Measurements from ENCODE around the gene HDAC9.

Gene HDAC9

DNA sequence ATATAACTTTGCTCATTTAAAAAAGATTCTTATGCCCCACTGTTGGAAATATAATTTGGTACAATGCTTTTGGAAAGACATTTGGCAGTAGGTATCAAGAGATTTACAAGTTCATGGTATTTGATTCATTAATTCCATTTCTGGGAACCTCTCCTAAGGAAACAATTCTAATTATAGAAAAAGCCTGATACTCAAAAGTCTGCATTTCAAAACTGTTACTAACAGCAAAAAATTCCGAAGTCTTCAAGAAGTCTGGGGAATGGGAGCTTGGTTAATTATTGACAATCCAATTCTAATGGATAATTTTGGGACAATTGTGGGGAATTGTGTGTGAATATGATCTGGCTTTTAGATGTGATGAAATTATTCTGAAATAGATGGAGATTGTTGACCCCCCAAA, 59.6 kb downstream of the HDAC9 start:
- TF ChIP-seq, protein P1, sequence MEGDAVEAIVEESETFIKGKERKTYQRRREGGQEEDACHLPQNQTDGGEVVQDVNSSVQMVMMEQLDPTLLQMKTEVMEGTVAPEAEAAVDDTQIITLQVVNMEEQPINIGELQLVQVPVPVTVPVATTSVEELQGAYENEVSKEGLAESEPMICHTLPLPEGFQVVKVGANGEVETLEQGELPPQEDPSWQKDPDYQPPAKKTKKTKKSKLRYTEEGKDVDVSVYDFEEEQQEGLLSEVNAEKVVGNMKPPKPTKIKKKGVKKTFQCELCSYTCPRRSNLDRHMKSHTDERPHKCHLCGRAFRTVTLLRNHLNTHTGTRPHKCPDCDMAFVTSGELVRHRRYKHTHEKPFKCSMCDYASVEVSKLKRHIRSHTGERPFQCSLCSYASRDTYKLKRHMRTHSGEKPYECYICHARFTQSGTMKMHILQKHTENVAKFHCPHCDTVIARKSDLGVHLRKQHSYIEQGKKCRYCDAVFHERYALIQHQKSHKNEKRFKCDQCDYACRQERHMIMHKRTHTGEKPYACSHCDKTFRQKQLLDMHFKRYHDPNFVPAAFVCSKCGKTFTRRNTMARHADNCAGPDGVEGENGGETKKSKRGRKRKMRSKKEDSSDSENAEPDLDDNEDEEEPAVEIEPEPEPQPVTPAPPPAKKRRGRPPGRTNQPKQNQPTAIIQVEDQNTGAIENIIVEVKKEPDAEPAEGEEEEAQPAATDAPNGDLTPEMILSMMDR (IDR thresholded peaks at IDR 0.05; ENCODE audit: insufficient read depth, low read length, poor library complexity, severe bottlenecking): no peak
- no peak for DNase-seq (ENCODE audit: extremely low read depth, insufficient read length)
- Histone ChIP-seq H3K27me3 (replicated peaks; ENCODE audit: control insufficient read depth, insufficient read depth, low read length) (no peaks in the 10 kb centered on the region), H3K4me3 (replicated peaks; ENCODE audit: low read depth, low read length) (no peak overlapping the region), H3K36me3 (ENCODE audit: control insufficient read depth, insufficient read depth, low read length) (no peaks in the 10 kb centered on the region)

DNA sequence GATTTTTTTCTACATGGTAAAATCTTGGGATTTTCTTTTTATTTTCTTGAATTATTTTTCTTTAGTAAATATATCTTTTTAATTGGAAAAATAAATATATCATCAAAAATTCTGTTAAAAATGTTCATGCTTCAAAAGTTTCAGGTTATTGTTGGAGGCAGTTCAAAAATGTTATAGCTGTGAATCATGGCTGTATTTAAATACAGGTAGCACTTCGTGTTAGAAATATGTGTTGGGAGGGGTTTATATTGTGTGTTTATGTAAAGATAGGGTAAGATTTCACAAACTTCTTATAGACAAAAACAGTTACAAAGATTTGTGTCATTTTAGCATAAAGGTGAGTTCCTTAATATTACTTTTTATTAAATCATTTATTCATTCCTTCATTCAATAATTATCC, 60.4 kb downstream of the HDAC9 start:
- TF ChIP-seq, protein P1 (IDR thresholded peaks at IDR 0.05; ENCODE audit: insufficient read depth, low read length, poor library complexity, severe bottlenecking): no peak

DNA sequence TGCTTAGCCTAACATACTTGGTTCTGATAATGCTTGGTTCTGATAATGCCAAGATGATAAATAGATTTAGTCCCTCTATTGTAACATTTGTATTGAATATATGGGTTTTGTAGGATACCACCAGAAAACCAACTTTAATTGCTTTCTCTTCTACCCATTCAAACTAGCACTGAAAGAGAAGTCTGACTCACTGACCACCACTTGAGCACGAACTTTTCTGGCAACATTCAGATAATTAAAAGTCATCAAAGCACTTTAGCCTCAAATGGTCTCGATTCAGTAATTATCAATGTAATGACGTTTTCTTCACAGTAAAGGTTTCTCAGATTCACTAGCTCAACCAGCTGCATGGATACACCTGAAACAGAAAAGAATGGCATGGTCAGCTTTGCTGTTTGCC, 63.0 kb downstream of the HDAC9 start:
- peak; percentile 61 for DNase-seq (ENCODE audit: extremely low read depth, insufficient read length)

More for the DNA sequence above, 60.4 kb downstream of the HDAC9 start:
- Histone ChIP-seq H3K4me3 (replicated peaks; ENCODE audit: low read depth, low read length) (no peak overlapping the region), H3K27me3 (replicated peaks; ENCODE audit: control insufficient read depth, insufficient read depth, low read length) (no peaks in the 10 kb centered on the region), H3K36me3 (ENCODE audit: control insufficient read depth, insufficient read depth, low read length) (no peaks in the 10 kb centered on the region)
- no peak for DNase-seq (ENCODE audit: extremely low read depth, insufficient read length)

DNA sequence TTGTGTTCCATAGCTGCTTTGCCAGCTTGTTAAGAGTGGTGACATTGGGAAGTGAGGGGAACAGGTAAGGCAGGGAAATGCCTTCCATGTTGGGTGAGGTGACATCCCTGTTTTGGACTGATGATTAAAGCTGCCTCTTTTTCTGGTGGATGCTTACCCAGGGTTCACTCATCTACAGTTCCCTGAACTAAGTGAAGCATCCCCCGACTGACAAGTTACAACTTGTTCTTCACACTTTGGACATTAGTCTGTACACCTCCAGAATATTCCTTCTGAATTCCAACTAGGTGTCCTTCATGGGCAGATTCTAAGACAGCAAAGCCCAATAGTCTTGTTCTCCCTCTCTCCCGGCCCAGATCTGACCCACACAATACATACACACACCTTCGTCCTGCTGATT, 63.4 kb downstream of the HDAC9 start:
- Histone ChIP-seq H3K4me3 (replicated peaks; ENCODE audit: low read depth, low read length) (no peak overlapping the region), H3K36me3 (ENCODE audit: control insufficient read depth, insufficient read depth, low read length) (no peaks in the 10 kb centered on the region), H3K27me3 (replicated peaks; ENCODE audit: control insufficient read depth, insufficient read depth, low read length) (no peaks in the 10 kb centered on the region)
- DNase-seq (ENCODE audit: extremely low read depth, insufficient read length): no peak
- TF ChIP-seq, protein P1 (IDR thresholded peaks at IDR 0.05; ENCODE audit: insufficient read depth, low read length, poor library complexity, severe bottlenecking): no peak

More for the DNA sequence above, 63.0 kb downstream of the HDAC9 start:
- TF ChIP-seq, protein P1 (IDR thresholded peaks at IDR 0.05; ENCODE audit: insufficient read depth, low read length, poor library complexity, severe bottlenecking): no peak
- H3K4me3 ChIP-seq (replicated peaks; ENCODE audit: low read depth, low read length): no peak overlapping the region
- H3K36me3 ChIP-seq (ENCODE audit: control insufficient read depth, insufficient read depth, low read length): no peaks in the 10 kb centered on the region
- H3K27me3 ChIP-seq (replicated peaks; ENCODE audit: control insufficient read depth, insufficient read depth, low read length): no peaks in the 10 kb centered on the region

DNA sequence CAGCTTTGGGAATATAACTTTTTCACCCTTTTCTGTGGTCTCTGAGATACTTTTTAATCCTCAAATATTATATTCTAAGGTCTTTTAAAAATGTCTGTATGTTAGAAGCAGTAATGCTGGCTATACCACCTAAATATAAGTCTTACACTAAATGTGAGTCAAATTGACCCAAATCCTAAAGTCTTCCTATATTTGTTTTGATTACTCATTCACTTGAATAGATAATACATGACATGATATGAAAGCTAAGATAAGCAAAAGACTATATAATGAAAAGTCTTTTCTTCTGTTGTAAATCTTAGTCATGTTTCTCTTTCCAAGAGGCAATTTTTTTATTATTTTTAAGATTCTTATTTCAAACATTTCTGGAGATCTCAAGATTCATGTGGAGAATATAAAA, 64.2 kb downstream of the HDAC9 start:
- Histone ChIP-seq H3K27me3 (replicated peaks; ENCODE audit: control insufficient read depth, insufficient read depth, low read length) (no peaks in the 10 kb centered on the region), H3K36me3 (ENCODE audit: control insufficient read depth, insufficient read depth, low read length) (no peaks in the 10 kb centered on the region), H3K4me3 (replicated peaks; ENCODE audit: low read depth, low read length) (no peak overlapping the region)
- TF ChIP-seq, protein P1 (IDR thresholded peaks at IDR 0.05; ENCODE audit: insufficient read depth, low read length, poor library complexity, severe bottlenecking): no peak
- no peak for DNase-seq (ENCODE audit: extremely low read depth, insufficient read length)

DNA sequence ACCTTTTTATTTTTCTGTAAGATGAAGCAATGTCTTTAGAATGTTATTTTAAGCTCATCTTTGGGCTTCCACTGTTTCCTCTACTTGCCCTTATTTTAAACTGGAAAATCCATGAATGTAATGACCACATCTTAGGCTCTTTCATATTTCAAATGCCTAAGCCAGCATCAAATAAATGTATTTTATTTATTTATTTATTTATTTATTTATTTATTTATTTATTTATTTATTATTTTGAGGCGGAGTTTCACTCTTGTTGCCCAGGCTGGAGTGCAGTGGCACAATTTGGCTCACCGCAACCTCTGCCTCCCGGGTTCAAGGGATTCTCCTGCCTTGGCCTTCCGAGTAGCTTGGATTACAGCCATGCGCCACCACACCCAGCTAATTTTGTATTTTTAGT, 69.2 kb downstream of the HDAC9 start:
- Histone ChIP-seq H3K4me3 (replicated peaks; ENCODE audit: low read depth, low read length) (no peak overlapping the region), H3K27me3 (replicated peaks; ENCODE audit: control insufficient read depth, insufficient read depth, low read length) (no peaks in the 10 kb centered on the region), H3K36me3 (ENCODE audit: control insufficient read depth, insufficient read depth, low read length) (no peaks in the 10 kb centered on the region)
- TF ChIP-seq, protein P1 (IDR thresholded peaks at IDR 0.05; ENCODE audit: insufficient read depth, low read length, poor library complexity, severe bottlenecking): no peak
- DNase-seq (ENCODE audit: extremely low read depth, insufficient read length): no peak
